ENCODE results near the gene ATP2A3.

The ATP2A3 gene

DNA sequence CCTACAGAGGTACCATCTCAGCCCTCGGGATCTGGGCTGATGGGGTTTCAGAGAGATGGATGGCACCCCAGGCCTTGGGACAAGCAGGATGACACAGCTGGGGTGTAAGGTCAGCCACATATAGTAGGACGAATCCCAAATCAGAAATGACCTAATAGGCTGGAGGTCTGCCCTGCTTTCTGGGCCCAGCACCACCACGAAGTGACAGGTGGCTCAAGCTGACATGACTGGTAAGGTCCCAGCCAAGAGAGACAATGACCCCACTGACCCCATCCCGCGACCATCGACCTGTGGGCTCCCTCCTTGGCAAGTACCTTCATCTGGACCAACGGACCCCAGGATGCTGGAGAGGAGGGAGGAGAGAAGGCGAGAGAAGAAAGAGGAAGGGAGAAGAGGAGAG is 87.0 kb downstream of the ATP2A3 start:
- no peaks in the 10 kb centered on the region for H3K79me2 ChIP-seq
- no peaks in the 10 kb centered on the region for H3K4me1 ChIP-seq
- no peaks in the 10 kb centered on the region for H3K9me3 ChIP-seq (ENCODE audit: control insufficient read depth, low read length)
- H3K9ac ChIP-seq: no peak overlapping the region
- no peak overlapping the region for H3K4me3 ChIP-seq (ENCODE audit: low read depth, low read length)
- no peak overlapping the region for H3K4me2 ChIP-seq (ENCODE audit: low read length)
- TF ChIP-seq, protein P1, sequence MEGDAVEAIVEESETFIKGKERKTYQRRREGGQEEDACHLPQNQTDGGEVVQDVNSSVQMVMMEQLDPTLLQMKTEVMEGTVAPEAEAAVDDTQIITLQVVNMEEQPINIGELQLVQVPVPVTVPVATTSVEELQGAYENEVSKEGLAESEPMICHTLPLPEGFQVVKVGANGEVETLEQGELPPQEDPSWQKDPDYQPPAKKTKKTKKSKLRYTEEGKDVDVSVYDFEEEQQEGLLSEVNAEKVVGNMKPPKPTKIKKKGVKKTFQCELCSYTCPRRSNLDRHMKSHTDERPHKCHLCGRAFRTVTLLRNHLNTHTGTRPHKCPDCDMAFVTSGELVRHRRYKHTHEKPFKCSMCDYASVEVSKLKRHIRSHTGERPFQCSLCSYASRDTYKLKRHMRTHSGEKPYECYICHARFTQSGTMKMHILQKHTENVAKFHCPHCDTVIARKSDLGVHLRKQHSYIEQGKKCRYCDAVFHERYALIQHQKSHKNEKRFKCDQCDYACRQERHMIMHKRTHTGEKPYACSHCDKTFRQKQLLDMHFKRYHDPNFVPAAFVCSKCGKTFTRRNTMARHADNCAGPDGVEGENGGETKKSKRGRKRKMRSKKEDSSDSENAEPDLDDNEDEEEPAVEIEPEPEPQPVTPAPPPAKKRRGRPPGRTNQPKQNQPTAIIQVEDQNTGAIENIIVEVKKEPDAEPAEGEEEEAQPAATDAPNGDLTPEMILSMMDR (IDR thresholded peaks at IDR 0.05): no peak
- H3K36me3 ChIP-seq (ENCODE audit: control insufficient read depth, insufficient read depth, low read length): no peaks in the 10 kb centered on the region
- no peaks in the 10 kb centered on the region for H3K27me3 ChIP-seq (ENCODE audit: control insufficient read depth, insufficient read depth, low read length)
- no peak overlapping the region for H3K27ac ChIP-seq
- H2AFZ ChIP-seq: no peak overlapping the region

DNA sequence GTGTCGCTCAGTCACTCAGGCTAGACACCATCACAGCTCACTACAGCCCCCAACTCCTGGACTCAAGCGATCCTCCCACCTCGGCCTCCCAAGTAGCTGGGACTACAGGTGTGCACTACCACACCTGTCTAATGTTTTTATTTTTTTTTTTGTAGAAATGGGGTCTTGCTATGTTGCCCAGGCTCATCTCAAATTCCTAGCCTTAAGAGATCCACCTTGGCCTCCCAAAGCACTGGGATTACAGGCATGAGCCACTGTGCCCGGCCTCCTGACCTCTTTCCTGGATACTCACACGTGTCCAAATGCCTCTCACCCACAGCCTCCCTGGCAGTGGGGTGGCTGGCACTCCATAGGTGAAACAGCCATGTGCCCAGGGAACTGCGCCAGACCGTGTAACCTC is 88.9 kb downstream of the ATP2A3 start:
- Histone ChIP-seq H3K36me3 (ENCODE audit: control insufficient read depth, insufficient read depth, low read length) (no peaks in the 10 kb centered on the region), H3K27me3 (ENCODE audit: control insufficient read depth, insufficient read depth, low read length) (no peaks in the 10 kb centered on the region), H3K4me3 (ENCODE audit: low read depth, low read length) (no peak overlapping the region), H3K4me1 (no peaks in the 10 kb centered on the region), H2AFZ (no peak overlapping the region), H3K4me2 (ENCODE audit: low read length) (no peak overlapping the region), H3K9me3 (ENCODE audit: control insufficient read depth, low read length) (no peaks in the 10 kb centered on the region), H3K9ac (no peak overlapping the region), H3K79me2 (no peaks in the 10 kb centered on the region), H3K27ac (no peak overlapping the region)
- TF ChIP-seq, protein P1 (IDR thresholded peaks at IDR 0.05): no peak

Measured in parathyroid adenoma (tissue), 2 donors.